ENCODE results near the gene TPI1. TPM values are rescaled to one million over a fixed set of nuclear protein-coding genes. Genes with fewer than 3 reads are reported as not detected.

Gene TPI1
- total and polyA plus RNA-seq, 4 donors, result 190 to 547 (median 396) TPM

DNA sequence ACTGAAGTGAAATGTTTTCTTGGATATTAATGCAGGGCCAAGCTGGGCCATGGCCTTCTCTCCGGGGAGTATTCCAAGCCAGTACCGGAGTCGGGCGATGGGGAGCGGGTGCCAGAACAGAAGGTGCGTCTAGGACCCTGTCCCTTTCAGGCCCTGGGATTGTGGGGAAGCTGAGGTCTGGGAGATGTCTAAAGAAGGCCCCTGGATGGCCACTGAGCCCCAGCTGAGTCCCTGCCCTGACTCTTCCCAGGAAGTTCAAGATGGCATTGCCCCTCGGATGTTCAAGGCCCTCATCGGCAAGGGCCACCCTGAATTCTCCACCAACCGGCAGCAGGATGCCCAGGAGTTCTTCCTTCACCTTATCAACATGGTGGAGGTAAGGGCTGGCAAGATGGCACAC lies 7.2 kb upstream of the TPI1 start:
- no peaks in the 10 kb centered on the region for H3K4me1 ChIP-seq (ENCODE audit: control insufficient read depth in 4 of 4, insufficient read depth in 4 of 4, low read length in 3 of 4)
- no peak overlapping the region for H3K4me3 ChIP-seq (ENCODE audit: low read depth in 1 of 3, low read length in 3 of 3)
- peaks cover 18 to 82% (median 48%) of the 10 kb centered on the region in 4 donors for H3K36me3 ChIP-seq (ENCODE audit: control insufficient read depth in 4 of 4, insufficient read depth in 3 of 4, low read depth in 1 of 4, low read length in 3 of 4)
- no peaks in the 10 kb centered on the region for H3K27me3 ChIP-seq (ENCODE audit: control insufficient read depth in 4 of 4, insufficient read depth in 4 of 4, low read length in 3 of 4)
- no peak for DNase-seq (ENCODE audit: low spot score)
- H3K27ac ChIP-seq (ENCODE audit: low read depth in 1 of 2, low read length in 2 of 2), result no peak overlapping the region
- H3K9me3 ChIP-seq (ENCODE audit: control insufficient read depth in 4 of 4, low read length in 3 of 4), result no peaks in the 10 kb centered on the region
- TF ChIP-seq, protein P1, sequence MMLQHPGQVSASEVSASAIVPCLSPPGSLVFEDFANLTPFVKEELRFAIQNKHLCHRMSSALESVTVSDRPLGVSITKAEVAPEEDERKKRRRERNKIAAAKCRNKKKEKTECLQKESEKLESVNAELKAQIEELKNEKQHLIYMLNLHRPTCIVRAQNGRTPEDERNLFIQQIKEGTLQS (IDR thresholded peaks at IDR 0.05), result no peak
- no peak for TF ChIP-seq EGR1 (IDR thresholded peaks at IDR 0.05; ENCODE audit: low read depth in 2 of 2)
- no peak for TF ChIP-seq FOXA2 (IDR thresholded peaks at IDR 0.05)
- no peak for TF ChIP-seq FOXA1 (IDR thresholded peaks at IDR 0.05)
- no peak for TF ChIP-seq JUND (IDR thresholded peaks at IDR 0.05)
- TF ChIP-seq RXRA (IDR thresholded peaks at IDR 0.05), result no peak
- no peak for TF ChIP-seq SP1 (IDR thresholded peaks at IDR 0.05)
- TF ChIP-seq MAX (IDR thresholded peaks at IDR 0.05), result no peak
- TF ChIP-seq TAF1 (conservative IDR thresholded peaks at IDR 0.05), result no peak
- no peak for TF ChIP-seq GABPA (IDR thresholded peaks at IDR 0.05 in 1 of 2, conservative IDR thresholded peaks at IDR 0.05 in 1 of 2)
- no peak for TF ChIP-seq YY1 (IDR thresholded peaks at IDR 0.05)
- TF ChIP-seq, protein P2, sequence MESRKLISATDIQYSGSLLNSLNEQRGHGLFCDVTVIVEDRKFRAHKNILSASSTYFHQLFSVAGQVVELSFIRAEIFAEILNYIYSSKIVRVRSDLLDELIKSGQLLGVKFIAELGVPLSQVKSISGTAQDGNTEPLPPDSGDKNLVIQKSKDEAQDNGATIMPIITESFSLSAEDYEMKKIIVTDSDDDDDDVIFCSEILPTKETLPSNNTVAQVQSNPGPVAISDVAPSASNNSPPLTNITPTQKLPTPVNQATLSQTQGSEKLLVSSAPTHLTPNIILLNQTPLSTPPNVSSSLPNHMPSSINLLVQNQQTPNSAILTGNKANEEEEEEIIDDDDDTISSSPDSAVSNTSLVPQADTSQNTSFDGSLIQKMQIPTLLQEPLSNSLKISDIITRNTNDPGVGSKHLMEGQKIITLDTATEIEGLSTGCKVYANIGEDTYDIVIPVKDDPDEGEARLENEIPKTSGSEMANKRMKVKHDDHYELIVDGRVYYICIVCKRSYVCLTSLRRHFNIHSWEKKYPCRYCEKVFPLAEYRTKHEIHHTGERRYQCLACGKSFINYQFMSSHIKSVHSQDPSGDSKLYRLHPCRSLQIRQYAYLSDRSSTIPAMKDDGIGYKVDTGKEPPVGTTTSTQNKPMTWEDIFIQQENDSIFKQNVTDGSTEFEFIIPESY (IDR thresholded peaks at IDR 0.05), result no peak
- TF ChIP-seq, protein P3, sequence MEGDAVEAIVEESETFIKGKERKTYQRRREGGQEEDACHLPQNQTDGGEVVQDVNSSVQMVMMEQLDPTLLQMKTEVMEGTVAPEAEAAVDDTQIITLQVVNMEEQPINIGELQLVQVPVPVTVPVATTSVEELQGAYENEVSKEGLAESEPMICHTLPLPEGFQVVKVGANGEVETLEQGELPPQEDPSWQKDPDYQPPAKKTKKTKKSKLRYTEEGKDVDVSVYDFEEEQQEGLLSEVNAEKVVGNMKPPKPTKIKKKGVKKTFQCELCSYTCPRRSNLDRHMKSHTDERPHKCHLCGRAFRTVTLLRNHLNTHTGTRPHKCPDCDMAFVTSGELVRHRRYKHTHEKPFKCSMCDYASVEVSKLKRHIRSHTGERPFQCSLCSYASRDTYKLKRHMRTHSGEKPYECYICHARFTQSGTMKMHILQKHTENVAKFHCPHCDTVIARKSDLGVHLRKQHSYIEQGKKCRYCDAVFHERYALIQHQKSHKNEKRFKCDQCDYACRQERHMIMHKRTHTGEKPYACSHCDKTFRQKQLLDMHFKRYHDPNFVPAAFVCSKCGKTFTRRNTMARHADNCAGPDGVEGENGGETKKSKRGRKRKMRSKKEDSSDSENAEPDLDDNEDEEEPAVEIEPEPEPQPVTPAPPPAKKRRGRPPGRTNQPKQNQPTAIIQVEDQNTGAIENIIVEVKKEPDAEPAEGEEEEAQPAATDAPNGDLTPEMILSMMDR (IDR thresholded peaks at IDR 0.05; ENCODE audit: low read depth, low read length, missing input control), result no peak
- no peak overlapping the region for H3K9ac ChIP-seq (ENCODE audit: low read depth in 1 of 2, low read length in 2 of 2)
- WGBS, result 97% methylated on average over 9 of the region's 9 CpGs

GRCh38 chr12:6860942-6861341 lies 6.4 kb upstream of the TPI1 start:
- Histone ChIP-seq H3K27ac (ENCODE audit: low read depth in 1 of 2, low read length in 2 of 2) (no peak overlapping the region), H3K27me3 (ENCODE audit: control insufficient read depth in 4 of 4, insufficient read depth in 4 of 4, low read length in 3 of 4) (no peaks in the 10 kb centered on the region), H3K4me3 (ENCODE audit: low read depth in 1 of 3, low read length in 3 of 3) (no peak overlapping the region), H3K4me1 (ENCODE audit: control insufficient read depth in 4 of 4, insufficient read depth in 4 of 4, low read length in 3 of 4) (no peaks in the 10 kb centered on the region), H3K9me3 (ENCODE audit: control insufficient read depth in 4 of 4, low read length in 3 of 4) (no peaks in the 10 kb centered on the region), H3K9ac (ENCODE audit: low read depth in 1 of 2, low read length in 2 of 2) (no peak overlapping the region), H3K36me3 (ENCODE audit: control insufficient read depth in 4 of 4, insufficient read depth in 3 of 4, low read depth in 1 of 4, low read length in 3 of 4) (peaks cover 15 to 82% (median 48%) of the 10 kb centered on the region in 4 donors)
- TF ChIP-seq, protein P2 (IDR thresholded peaks at IDR 0.05), result no peak
- no peak for TF ChIP-seq EGR1 (IDR thresholded peaks at IDR 0.05; ENCODE audit: low read depth in 2 of 2)
- TF ChIP-seq, protein P4, sequence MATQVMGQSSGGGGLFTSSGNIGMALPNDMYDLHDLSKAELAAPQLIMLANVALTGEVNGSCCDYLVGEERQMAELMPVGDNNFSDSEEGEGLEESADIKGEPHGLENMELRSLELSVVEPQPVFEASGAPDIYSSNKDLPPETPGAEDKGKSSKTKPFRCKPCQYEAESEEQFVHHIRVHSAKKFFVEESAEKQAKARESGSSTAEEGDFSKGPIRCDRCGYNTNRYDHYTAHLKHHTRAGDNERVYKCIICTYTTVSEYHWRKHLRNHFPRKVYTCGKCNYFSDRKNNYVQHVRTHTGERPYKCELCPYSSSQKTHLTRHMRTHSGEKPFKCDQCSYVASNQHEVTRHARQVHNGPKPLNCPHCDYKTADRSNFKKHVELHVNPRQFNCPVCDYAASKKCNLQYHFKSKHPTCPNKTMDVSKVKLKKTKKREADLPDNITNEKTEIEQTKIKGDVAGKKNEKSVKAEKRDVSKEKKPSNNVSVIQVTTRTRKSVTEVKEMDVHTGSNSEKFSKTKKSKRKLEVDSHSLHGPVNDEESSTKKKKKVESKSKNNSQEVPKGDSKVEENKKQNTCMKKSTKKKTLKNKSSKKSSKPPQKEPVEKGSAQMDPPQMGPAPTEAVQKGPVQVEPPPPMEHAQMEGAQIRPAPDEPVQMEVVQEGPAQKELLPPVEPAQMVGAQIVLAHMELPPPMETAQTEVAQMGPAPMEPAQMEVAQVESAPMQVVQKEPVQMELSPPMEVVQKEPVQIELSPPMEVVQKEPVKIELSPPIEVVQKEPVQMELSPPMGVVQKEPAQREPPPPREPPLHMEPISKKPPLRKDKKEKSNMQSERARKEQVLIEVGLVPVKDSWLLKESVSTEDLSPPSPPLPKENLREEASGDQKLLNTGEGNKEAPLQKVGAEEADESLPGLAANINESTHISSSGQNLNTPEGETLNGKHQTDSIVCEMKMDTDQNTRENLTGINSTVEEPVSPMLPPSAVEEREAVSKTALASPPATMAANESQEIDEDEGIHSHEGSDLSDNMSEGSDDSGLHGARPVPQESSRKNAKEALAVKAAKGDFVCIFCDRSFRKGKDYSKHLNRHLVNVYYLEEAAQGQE (IDR thresholded peaks at IDR 0.05), result no peak
- TF ChIP-seq FOXA2 (IDR thresholded peaks at IDR 0.05), result no peak
- TF ChIP-seq RXRA (IDR thresholded peaks at IDR 0.05), result no peak
- TF ChIP-seq RAD21 (IDR thresholded peaks at IDR 0.05), result no peak
- TF ChIP-seq FOXA1 (IDR thresholded peaks at IDR 0.05), result no peak
- no peak for DNase-seq (ENCODE audit: low spot score)
- 96% methylated on average over 7 of the region's 7 CpGs for WGBS

Data from liver (tissue), 9 donors.